ENCODE data around the gene POLR3H. TPM values are rescaled to one million over a fixed set of nuclear protein-coding genes. Genes with fewer than 3 reads are reported as not detected.

POLR3H gene
- total and polyA plus RNA-seq, 2 donors (not counting 3 experiments of a cell fraction or from before 2014, with no cell fraction given) = 31.2 to 39.4 TPM

DNA sequence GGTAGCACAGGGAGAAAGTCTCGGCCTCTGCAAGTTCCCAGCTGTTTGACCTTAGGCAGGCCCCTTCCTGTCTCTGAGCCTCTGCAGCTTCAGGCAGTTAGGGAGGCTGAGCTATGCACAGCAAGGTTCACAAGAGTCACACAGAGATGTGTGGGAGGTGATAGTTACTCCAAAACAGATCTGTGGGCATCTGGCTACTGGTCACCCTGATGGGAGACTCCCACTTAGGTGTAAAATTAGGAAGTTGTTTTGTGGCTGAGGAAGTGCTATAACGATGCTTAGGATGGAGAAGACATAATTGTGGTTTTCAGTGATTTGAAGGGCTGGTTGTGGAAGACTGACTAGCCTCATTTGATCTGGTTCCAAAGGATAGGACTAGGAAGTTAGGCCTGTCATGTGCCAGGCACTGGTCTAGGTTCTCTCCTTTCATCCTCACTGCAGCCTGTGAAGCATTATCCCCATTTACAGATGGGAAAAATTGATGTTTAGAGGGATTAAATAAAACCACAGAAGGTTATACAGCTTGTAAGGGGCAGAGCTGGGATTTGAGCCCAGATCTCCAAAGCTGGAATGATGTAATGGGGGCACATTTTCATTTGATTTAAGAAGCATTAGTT lies 61.8 kb downstream of the POLR3H start:
- no TSS peak for BruUV-seq (replicated peaks)

More for the DNA sequence above, 61.8 kb downstream of the POLR3H start:
- Histone ChIP-seq H3K9me1 (replicated peaks; ENCODE audit: control insufficient read depth, extremely low read depth, insufficient read depth, low read length) (no peaks in the 10 kb centered on the region), H3K27ac (ENCODE audit: insufficient read depth, low read depth, low read length) (no peak overlapping the region), H3K79me2 (ENCODE audit: control insufficient read depth, insufficient read depth, low read length) (peaks cover 62% of the 10 kb centered on the region), H3K4me3 (replicated peaks in 1 of 3; ENCODE audit: insufficient read depth in 1 of 3, low read depth in 1 of 3, low read length in 3 of 3) (no peak overlapping the region), H3K4me2 (ENCODE audit: insufficient read depth, low read length) (no peak overlapping the region), H3K4me1 (ENCODE audit: control insufficient read depth, extremely low read depth, insufficient read depth, low read length) (no peaks in the 10 kb centered on the region), H4K20me1 (replicated peaks; ENCODE audit: control insufficient read depth, extremely low read depth, insufficient read depth, low read length) (no peaks in the 10 kb centered on the region), H3K36me3 (ENCODE audit: control insufficient read depth in 2 of 2, extremely low read depth in 1 of 2, insufficient read depth in 2 of 2, low read length in 2 of 2) (no peaks in the 10 kb centered on the region), H2AFZ (ENCODE audit: low read depth, low read length) (no peak overlapping the region), H3K9me3 (replicated peaks; ENCODE audit: control insufficient read depth, insufficient read depth, low read length) (no peaks in the 10 kb centered on the region), H3K27me3 (ENCODE audit: control insufficient read depth in 2 of 2, insufficient read depth in 2 of 2, low read length in 2 of 2) (no peaks in the 10 kb centered on the region), H3K9ac (replicated peaks; ENCODE audit: extremely low read depth, insufficient read depth, low read length) (no peak overlapping the region)
- TF ChIP-seq, protein P1, sequence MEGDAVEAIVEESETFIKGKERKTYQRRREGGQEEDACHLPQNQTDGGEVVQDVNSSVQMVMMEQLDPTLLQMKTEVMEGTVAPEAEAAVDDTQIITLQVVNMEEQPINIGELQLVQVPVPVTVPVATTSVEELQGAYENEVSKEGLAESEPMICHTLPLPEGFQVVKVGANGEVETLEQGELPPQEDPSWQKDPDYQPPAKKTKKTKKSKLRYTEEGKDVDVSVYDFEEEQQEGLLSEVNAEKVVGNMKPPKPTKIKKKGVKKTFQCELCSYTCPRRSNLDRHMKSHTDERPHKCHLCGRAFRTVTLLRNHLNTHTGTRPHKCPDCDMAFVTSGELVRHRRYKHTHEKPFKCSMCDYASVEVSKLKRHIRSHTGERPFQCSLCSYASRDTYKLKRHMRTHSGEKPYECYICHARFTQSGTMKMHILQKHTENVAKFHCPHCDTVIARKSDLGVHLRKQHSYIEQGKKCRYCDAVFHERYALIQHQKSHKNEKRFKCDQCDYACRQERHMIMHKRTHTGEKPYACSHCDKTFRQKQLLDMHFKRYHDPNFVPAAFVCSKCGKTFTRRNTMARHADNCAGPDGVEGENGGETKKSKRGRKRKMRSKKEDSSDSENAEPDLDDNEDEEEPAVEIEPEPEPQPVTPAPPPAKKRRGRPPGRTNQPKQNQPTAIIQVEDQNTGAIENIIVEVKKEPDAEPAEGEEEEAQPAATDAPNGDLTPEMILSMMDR (IDR thresholded peaks at IDR 0.05; ENCODE audit: extremely low read depth in 1 of 2, insufficient read depth in 1 of 2, low read depth in 1 of 2, low read length in 2 of 2) = no peak
- TF ChIP-seq MYC (IDR thresholded peaks at IDR 0.05; ENCODE audit: low read depth, low read length) = no peak
- TF ChIP-seq, protein P2, sequence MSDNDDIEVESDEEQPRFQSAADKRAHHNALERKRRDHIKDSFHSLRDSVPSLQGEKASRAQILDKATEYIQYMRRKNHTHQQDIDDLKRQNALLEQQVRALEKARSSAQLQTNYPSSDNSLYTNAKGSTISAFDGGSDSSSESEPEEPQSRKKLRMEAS (IDR thresholded peaks at IDR 0.05; ENCODE audit: insufficient read depth, insufficient read length) = no peak
- TF ChIP-seq EZH2 (IDR thresholded peaks at IDR 0.05; ENCODE audit: borderline replicate concordance, low read depth, low read length, severe bottlenecking) = no peak
- no peak for TF ChIP-seq JUN (IDR thresholded peaks at IDR 0.05; ENCODE audit: borderline replicate concordance, insufficient read depth, insufficient read length, low read depth)
- no peak for TF ChIP-seq GATA2 (IDR thresholded peaks at IDR 0.05; ENCODE audit: insufficient read depth, insufficient read length, low read depth, low read length)
- TF ChIP-seq POLR2A (IDR thresholded peaks at IDR 0.05; ENCODE audit: low read depth, low read length) = no peak
- TF ChIP-seq FOS (IDR thresholded peaks at IDR 0.05; ENCODE audit: borderline replicate concordance, insufficient read depth, low read length) = no peak
- TF ChIP-seq POLR2AphosphoS5 (IDR thresholded peaks at IDR 0.05; ENCODE audit: insufficient read depth, low read depth, low read length) = no peak
- dilution Hi-C loops (cut with MboI; ENCODE audit: extremely low pct_ligation_motif_present, low sequenced_read_pairs) (no loop called here), intact Hi-C loops (cut with micrococcal nuclease) (no loop called here)
- DNase-seq (ENCODE audit: low read depth, low spot score) (no peak), FAIRE-seq (no peak)
- ChIA-PET POLR2A (no interaction called here), CTCF (no interaction called here)

All from endothelial cell of umbilical vein (primary cell).